Measurements from ENCODE around the gene GIPC2.

GIPC2 gene

DNA sequence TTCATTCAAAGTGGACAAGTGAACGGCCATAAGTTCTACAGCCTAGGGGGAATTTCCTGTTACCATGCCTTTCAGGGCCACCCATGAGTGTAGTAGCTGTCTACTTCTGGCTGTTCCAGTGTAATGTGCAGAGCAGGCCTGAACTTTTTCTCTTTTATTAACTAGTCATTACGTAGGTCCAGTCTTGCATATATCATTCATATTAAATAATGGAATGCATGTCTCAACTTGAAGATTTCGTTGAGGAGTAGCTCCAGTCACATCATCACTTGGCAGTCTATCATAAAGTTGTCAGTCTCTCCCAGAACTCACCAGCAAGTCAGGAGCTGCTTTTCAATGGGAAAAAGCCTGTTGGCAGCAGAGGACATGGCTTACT is 12.0 kb upstream of the GIPC2 start:
- FAIRE-seq, result no peak
- no peak for DNase-seq (ENCODE audit: insufficient read length, low spot score)
- TF ChIP-seq TAF1 (IDR thresholded peaks at IDR 0.05; ENCODE audit: low read depth, low read length) (no peak), SPI1 (IDR thresholded peaks at IDR 0.05; ENCODE audit: low read depth, low read length) (no peak), POU2F2 (IDR thresholded peaks at IDR 0.05; ENCODE audit: low read depth, low read length) (no peak), PAX5 (IDR thresholded peaks at IDR 0.05; ENCODE audit: insufficient read depth, low read length, severe bottlenecking) (no peak), POLR2A (IDR thresholded peaks at IDR 0.05; ENCODE audit: low read depth, low read length) (no peak), POLR2AphosphoS5 (IDR thresholded peaks at IDR 0.05; ENCODE audit: low read depth, low read length) (no peak)

DNA sequence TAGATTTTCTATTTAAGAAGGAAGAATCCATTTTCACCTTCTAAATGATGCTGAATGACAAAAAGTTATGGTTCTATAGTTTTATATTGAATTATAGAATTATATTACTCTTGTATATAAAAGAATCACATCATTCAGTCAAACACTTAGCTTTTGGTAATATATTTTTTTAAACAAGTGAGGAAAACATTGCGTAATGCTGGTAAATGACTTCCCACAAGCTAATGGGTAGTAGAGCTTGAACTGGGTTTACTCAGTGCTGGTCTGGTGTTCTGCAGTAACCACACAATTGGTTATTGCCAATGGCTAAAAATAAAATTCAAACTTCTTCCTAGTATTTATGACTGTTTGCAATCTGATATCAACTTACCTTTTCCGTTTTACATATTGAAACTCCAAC is 10.6 kb upstream of the GIPC2 start:
- no peak for FAIRE-seq
- TF ChIP-seq POLR2A (IDR thresholded peaks at IDR 0.05; ENCODE audit: low read depth, low read length), result no peak
- no peak for TF ChIP-seq PAX5 (IDR thresholded peaks at IDR 0.05; ENCODE audit: insufficient read depth, low read length, severe bottlenecking)
- no peak for TF ChIP-seq TAF1 (IDR thresholded peaks at IDR 0.05; ENCODE audit: low read depth, low read length)
- no peak for TF ChIP-seq POLR2AphosphoS5 (IDR thresholded peaks at IDR 0.05; ENCODE audit: low read depth, low read length)
- TF ChIP-seq POU2F2 (IDR thresholded peaks at IDR 0.05; ENCODE audit: low read depth, low read length), result no peak
- no peak for TF ChIP-seq SPI1 (IDR thresholded peaks at IDR 0.05; ENCODE audit: low read depth, low read length)
- no peak for DNase-seq (ENCODE audit: insufficient read length, low spot score)

DNA sequence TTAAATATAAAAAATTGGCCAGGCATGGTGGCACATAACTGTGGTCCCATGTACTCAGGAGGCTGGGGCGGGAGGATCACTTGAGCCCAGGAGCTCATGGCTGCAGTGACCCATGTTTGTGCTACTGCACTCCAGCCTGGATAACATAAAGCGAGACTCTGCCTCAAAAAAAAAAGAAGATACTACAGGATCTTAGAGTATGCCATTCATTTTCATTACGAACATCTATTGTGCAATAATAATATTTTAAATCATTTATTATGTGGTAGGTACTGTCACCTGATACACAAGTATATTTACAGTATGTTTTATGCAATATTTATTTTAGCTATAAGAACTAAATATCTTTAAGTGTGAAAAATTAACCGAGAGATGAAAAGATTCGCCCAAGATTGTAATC is 9.3 kb upstream of the GIPC2 start:
- no peak for FAIRE-seq
- no peak for DNase-seq (ENCODE audit: insufficient read length, low spot score)
- no peak for TF ChIP-seq POU2F2 (IDR thresholded peaks at IDR 0.05; ENCODE audit: low read depth, low read length)
- no peak for TF ChIP-seq PAX5 (IDR thresholded peaks at IDR 0.05; ENCODE audit: insufficient read depth, low read length, severe bottlenecking)
- no peak for TF ChIP-seq SPI1 (IDR thresholded peaks at IDR 0.05; ENCODE audit: low read depth, low read length)
- no peak for TF ChIP-seq POLR2A (IDR thresholded peaks at IDR 0.05; ENCODE audit: low read depth, low read length)
- TF ChIP-seq POLR2AphosphoS5 (IDR thresholded peaks at IDR 0.05; ENCODE audit: low read depth, low read length), result no peak
- TF ChIP-seq TAF1 (IDR thresholded peaks at IDR 0.05; ENCODE audit: low read depth, low read length), result no peak

DNA sequence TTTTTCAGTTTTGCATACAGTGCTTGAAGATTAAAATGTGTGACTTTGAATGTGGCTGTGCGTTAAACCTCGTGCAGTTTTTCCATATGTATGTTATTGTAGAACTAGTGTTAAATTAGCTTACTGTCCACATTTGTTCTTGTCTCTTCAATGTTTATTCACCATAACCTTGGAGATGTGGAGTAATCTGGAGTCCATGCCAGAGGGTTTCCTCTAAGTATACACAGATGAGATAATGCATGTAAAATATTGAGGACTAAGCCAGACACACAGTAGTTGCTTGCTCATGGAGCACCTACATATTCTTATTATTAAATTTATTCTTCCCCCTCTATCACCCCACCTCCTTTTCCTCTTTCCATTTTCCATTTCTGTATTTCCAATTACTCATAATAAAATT is 7.7 kb upstream of the GIPC2 start:
- TF ChIP-seq PAX5 (IDR thresholded peaks at IDR 0.05; ENCODE audit: insufficient read depth, low read length, severe bottlenecking) (no peak), POLR2AphosphoS5 (IDR thresholded peaks at IDR 0.05; ENCODE audit: low read depth, low read length) (no peak), SPI1 (IDR thresholded peaks at IDR 0.05; ENCODE audit: low read depth, low read length) (no peak), POU2F2 (IDR thresholded peaks at IDR 0.05; ENCODE audit: low read depth, low read length) (no peak), TAF1 (IDR thresholded peaks at IDR 0.05; ENCODE audit: low read depth, low read length) (no peak), POLR2A (IDR thresholded peaks at IDR 0.05; ENCODE audit: low read depth, low read length) (no peak)
- no peak for FAIRE-seq

DNA sequence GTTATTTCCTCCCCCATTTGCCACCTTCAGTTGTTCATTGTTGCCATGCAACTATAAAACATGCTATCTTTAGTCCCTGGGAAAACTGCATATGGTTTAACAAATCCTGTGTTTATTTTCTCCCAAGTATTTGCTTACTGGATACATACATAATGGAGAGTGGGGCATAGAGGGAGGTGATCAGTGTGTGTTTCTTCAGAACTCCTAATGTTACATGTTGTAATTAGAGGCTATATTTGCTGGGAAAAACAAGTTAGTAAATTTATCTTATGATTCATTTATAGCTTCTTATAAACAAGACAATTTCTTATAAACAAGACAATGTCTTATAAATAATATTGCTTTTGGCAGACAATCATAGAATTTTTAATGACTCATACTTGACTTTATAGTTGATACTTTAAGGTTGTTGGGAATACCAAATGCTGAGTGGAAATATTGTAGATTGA is 7.3 kb upstream of the GIPC2 start:
- no peak for FAIRE-seq
- DNase-seq (ENCODE audit: insufficient read length, low spot score), result no peak
- TF ChIP-seq POLR2A (IDR thresholded peaks at IDR 0.05; ENCODE audit: low read depth, low read length) (no peak), TAF1 (IDR thresholded peaks at IDR 0.05; ENCODE audit: low read depth, low read length) (no peak), PAX5 (IDR thresholded peaks at IDR 0.05; ENCODE audit: insufficient read depth, low read length, severe bottlenecking) (no peak), SPI1 (IDR thresholded peaks at IDR 0.05; ENCODE audit: low read depth, low read length) (no peak), POLR2AphosphoS5 (IDR thresholded peaks at IDR 0.05; ENCODE audit: low read depth, low read length) (no peak), POU2F2 (IDR thresholded peaks at IDR 0.05; ENCODE audit: low read depth, low read length) (no peak)

More for the DNA sequence above, 7.7 kb upstream of the GIPC2 start:
- no peak for DNase-seq (ENCODE audit: insufficient read length, low spot score)

DNA sequence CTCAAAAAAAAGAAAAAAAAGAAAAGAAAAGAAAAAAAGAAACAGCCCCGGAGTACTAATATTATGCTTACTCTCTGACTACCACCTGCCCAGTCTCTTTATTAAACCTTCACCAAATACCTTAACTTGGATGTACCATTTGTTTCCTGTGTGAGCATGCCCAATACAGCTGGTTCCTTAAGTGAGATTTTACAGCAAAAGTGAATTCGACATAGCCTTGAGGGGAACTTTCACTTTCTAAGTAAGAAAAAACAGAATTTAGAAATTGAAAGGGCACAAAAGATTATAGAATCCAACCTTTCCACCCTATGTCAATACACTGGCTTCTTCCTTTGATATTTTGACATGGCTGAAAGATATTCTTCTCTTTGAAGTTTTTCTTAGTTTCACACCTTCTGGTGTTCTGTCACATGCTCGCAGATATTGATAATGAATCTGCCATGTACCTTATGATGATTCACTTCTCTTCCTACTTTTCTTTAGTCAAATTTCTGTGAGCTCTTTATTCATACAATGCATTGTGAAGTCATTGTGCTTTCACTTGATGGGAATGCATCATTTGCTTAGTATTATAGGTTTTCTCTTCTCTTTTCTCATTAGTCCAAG is 5.2 kb upstream of the GIPC2 start:
- DNase-seq (ENCODE audit: insufficient read length, low spot score) (no peak), FAIRE-seq (no peak)
- no peak for TF ChIP-seq POLR2AphosphoS5 (IDR thresholded peaks at IDR 0.05; ENCODE audit: low read depth, low read length)
- TF ChIP-seq POLR2A (IDR thresholded peaks at IDR 0.05; ENCODE audit: low read depth, low read length), result no peak
- TF ChIP-seq PAX5 (IDR thresholded peaks at IDR 0.05; ENCODE audit: insufficient read depth, low read length, severe bottlenecking), result no peak
- no peak for TF ChIP-seq TAF1 (IDR thresholded peaks at IDR 0.05; ENCODE audit: low read depth, low read length)

DNA sequence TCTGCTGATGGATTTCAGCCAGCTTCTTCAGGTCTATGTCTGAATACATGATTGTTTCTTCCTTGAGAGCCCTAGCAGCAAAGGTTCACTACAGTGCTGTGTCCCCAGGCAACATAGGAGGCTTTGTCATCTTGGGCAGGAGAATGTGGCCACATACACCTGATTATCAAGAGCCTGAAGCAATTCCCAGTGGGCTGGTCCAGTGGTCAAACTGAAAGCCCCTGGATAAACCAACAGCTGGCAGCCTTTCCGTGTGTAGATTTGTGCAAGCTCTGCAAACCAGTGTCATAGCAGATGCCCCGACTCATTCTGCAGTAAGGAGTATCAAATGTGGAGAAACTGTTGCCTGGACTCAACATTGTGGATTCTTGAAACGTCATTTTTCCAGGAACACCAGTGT is 2.3 kb upstream of the GIPC2 start:
- DNase-seq (ENCODE audit: insufficient read length, low spot score), result no peak

DNA sequence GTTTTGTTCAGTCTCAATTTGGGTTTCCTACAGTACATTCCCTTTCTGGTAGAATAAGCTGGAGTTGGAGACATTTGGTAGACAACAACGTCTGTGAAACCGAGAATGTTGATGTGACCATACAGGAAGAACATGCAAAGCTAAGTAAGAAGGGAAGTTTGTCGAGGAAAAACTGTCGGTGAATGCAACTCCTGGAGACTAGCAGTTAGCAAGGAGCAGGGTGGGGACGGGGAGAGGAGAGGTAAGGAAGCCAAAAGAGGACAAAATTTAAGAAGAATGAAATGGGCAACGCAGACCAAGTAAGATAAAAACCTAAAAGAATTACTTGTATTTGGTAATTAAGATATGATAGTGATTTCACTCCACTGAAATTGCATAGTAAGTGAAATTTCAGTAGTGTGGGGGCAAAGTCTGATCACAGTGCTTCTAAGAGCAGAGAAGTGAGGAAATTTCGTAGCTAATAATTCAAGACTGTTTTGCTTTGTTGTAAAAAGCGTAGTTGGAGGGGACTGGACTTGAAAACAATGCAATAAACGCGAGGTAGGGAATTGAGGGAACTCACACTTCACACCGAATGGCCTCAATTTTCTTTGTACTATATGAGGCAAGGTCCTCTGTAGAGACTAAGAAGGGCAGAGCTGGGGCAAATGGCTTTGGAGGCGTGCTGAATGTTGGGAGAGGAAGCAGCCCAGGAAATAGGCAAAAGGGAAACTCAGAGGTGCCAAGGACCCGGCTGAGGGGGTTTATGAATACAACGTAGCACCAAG is 787 bp upstream of the GIPC2 start:
- TF ChIP-seq POLR2AphosphoS5 (IDR thresholded peaks at IDR 0.05; ENCODE audit: low read depth, low read length) (no peak), POLR2A (IDR thresholded peaks at IDR 0.05; ENCODE audit: low read depth, low read length) (no peak), TAF1 (IDR thresholded peaks at IDR 0.05; ENCODE audit: low read depth, low read length) (no peak), POU2F2 (IDR thresholded peaks at IDR 0.05; ENCODE audit: low read depth, low read length) (no peak), SPI1 (IDR thresholded peaks at IDR 0.05; ENCODE audit: low read depth, low read length) (no peak), PAX5 (IDR thresholded peaks at IDR 0.05; ENCODE audit: insufficient read depth, low read length, severe bottlenecking) (no peak)
- DNase-seq (ENCODE audit: insufficient read length, low spot score) (no peak), FAIRE-seq (no peak)

More for the DNA sequence above, 2.3 kb upstream of the GIPC2 start:
- no peak for FAIRE-seq
- TF ChIP-seq POLR2A (IDR thresholded peaks at IDR 0.05; ENCODE audit: low read depth, low read length) (no peak), POU2F2 (IDR thresholded peaks at IDR 0.05; ENCODE audit: low read depth, low read length) (no peak), PAX5 (IDR thresholded peaks at IDR 0.05; ENCODE audit: insufficient read depth, low read length, severe bottlenecking) (no peak), SPI1 (IDR thresholded peaks at IDR 0.05; ENCODE audit: low read depth, low read length) (no peak), POLR2AphosphoS5 (IDR thresholded peaks at IDR 0.05; ENCODE audit: low read depth, low read length) (no peak), TAF1 (IDR thresholded peaks at IDR 0.05; ENCODE audit: low read depth, low read length) (no peak)

DNA sequence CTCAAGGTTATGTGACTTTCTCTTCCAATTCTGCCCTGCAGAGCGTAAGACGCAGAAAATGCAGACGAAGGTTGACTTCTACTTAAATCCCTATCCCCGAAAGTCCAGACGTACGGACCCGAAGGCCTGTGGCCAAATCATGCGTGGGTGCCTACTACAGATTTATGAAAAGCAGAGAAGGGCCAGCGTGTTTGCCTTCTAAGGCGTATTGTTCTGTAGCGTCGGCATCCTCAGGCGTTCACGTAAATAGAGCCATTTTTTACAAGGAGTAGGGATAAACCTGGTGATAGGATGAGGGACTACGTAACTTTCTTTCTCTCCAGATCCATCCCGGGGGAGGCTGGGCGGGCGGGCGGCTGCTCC is 222 bp upstream of the GIPC2 start:
- FAIRE-seq (no peak), DNase-seq (ENCODE audit: insufficient read length, low spot score) (no peak)
- TF ChIP-seq PAX5 (IDR thresholded peaks at IDR 0.05; ENCODE audit: insufficient read depth, low read length, severe bottlenecking) (no peak), POLR2AphosphoS5 (IDR thresholded peaks at IDR 0.05; ENCODE audit: low read depth, low read length) (no peak), POLR2A (IDR thresholded peaks at IDR 0.05; ENCODE audit: low read depth, low read length) (no peak)

Data from GM12891 (cell line).